Esophagus squamous epithelium (tissue), 4 donors: ENCODE results near the gene GSK3B.

Source experiments
- POLR2A ChIP-seq, 4 donors: fragments of 450-650 bp; IDR thresholded peaks; one replicate each; pipeline ENCODE4 v1.6.1; 2017; ENCODE audit warnings: antibody characterized with exemption in 4 of 4, mild to moderate bottlenecking in 4 of 4, moderate library complexity in 3 of 4
- TF ChIP-seq, protein P1 (sequence below), 6 experiments: fragments of 450-650 bp in 4 of 6; fragments of 200-600 bp in 2 of 6; sonication (generic) in 2 of 6; IDR thresholded peaks; one replicate each; pipeline ENCODE4 v1.5.1; 2016 to 2019; ENCODE audit warnings: antibody characterized with exemption in 6 of 6, mild to moderate bottlenecking in 4 of 6, moderate library complexity in 4 of 6

DNA sequence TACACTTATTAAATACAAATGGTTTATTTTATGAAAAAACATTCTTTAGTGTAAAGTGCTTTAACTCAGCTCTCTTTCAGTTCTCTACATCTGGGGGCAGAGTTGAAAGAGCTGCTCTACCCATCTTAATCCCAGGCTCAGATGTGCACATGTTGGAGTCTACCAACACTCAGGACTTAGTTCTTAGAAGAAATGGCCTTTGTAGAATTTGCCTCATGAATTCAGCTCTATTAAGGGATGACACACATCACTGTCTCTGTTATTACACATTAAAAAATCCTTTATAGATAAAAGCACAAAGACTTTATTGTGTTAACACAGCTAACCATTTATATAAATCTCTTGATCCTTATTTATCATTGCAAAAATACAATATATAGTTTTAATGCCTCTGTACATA is 31.7 kb upstream of the GSK3B start:
- TF ChIP-seq, protein P1, sequence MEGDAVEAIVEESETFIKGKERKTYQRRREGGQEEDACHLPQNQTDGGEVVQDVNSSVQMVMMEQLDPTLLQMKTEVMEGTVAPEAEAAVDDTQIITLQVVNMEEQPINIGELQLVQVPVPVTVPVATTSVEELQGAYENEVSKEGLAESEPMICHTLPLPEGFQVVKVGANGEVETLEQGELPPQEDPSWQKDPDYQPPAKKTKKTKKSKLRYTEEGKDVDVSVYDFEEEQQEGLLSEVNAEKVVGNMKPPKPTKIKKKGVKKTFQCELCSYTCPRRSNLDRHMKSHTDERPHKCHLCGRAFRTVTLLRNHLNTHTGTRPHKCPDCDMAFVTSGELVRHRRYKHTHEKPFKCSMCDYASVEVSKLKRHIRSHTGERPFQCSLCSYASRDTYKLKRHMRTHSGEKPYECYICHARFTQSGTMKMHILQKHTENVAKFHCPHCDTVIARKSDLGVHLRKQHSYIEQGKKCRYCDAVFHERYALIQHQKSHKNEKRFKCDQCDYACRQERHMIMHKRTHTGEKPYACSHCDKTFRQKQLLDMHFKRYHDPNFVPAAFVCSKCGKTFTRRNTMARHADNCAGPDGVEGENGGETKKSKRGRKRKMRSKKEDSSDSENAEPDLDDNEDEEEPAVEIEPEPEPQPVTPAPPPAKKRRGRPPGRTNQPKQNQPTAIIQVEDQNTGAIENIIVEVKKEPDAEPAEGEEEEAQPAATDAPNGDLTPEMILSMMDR (IDR thresholded peaks at IDR 0.05): no peak
- TF ChIP-seq POLR2A (IDR thresholded peaks at IDR 0.05): no peak
